ENCODE results near the gene TAF13.

TAF13 gene

DNA sequence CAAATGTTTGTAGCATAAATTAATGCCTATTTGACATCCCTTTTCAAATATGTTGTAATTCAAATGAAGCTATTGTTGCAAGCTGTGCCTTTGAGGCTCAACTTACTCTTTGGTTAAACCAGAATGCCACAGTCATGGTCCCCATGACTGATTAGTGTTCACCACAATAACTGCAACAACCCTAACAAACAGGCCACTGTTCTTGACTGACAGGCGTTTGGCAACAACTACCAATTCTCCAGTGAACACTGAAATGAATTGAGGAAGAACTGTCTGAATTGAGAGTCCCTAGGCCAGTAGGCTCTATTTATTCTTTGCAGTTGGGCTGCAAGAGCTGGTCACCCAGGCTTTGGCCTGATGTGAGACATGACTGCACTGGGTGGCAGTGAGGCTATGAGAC, 8.1 kb upstream of the TAF13 start:
- no peak overlapping the region for H3K4me3 ChIP-seq (ENCODE audit: low read depth, low read length)

DNA sequence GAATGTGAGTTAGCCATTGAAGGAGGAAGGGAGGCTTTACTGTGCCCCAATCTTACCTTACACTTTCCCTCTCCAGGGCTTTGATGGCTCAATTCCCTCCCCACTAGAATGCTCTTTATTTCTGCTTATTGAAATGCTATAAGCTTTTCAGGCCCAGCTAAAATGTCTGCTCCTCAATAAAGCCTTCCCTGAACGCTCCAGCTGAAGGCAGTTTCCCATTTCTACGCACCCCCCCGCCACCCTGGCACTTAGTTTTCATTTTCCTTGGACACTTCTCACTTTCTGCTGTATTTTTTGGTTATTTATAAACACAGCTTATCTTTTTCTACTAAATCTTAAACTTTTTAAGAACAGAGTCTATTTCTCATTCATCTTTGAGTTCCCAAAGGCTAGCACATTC, 7.7 kb upstream of the TAF13 start:
- TF ChIP-seq, protein P1, sequence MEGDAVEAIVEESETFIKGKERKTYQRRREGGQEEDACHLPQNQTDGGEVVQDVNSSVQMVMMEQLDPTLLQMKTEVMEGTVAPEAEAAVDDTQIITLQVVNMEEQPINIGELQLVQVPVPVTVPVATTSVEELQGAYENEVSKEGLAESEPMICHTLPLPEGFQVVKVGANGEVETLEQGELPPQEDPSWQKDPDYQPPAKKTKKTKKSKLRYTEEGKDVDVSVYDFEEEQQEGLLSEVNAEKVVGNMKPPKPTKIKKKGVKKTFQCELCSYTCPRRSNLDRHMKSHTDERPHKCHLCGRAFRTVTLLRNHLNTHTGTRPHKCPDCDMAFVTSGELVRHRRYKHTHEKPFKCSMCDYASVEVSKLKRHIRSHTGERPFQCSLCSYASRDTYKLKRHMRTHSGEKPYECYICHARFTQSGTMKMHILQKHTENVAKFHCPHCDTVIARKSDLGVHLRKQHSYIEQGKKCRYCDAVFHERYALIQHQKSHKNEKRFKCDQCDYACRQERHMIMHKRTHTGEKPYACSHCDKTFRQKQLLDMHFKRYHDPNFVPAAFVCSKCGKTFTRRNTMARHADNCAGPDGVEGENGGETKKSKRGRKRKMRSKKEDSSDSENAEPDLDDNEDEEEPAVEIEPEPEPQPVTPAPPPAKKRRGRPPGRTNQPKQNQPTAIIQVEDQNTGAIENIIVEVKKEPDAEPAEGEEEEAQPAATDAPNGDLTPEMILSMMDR (IDR thresholded peaks at IDR 0.05; ENCODE audit: borderline replicate concordance, insufficient read depth, low read depth, low read length): no peak
- H3K4me3 ChIP-seq (ENCODE audit: low read depth, low read length): no peak overlapping the region

More for the DNA sequence above, 8.1 kb upstream of the TAF13 start:
- TF ChIP-seq, protein P1 (IDR thresholded peaks at IDR 0.05; ENCODE audit: borderline replicate concordance, insufficient read depth, low read depth, low read length): no peak

DNA sequence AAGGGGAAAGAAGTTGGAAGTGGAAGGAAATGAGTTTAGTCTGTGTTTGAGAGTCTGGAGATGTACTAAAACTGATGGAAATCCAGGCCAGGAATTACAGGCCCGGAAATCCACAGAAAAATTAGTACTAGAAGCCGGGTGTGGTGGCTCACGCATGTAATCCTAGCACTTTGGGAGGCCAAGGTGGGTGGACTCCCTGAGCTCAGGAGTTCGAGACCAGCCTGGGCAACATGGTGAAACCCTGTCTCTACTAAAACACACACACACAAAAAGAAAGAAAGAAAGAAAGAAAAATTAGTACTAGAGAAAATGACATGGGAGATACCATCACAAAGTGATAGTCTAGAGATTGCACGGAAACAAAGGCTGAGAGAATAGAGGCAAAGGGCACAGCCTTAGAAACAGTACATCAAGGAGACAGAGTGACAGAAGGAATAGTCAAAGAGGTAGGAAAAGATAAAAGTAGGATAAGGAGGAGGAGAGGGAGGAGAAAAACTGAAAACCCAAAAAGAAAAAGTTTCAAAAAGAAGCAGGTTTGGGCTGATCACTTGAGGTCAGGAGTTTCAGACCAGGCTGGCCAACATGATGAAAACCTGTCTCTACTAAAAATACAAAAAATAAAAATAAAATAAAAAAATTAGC, 4.8 kb upstream of the TAF13 start:
- TF ChIP-seq, protein P1 (IDR thresholded peaks at IDR 0.05; ENCODE audit: borderline replicate concordance, insufficient read depth, low read depth, low read length): no peak
- H3K4me3 ChIP-seq (ENCODE audit: low read depth, low read length): no peak overlapping the region

DNA sequence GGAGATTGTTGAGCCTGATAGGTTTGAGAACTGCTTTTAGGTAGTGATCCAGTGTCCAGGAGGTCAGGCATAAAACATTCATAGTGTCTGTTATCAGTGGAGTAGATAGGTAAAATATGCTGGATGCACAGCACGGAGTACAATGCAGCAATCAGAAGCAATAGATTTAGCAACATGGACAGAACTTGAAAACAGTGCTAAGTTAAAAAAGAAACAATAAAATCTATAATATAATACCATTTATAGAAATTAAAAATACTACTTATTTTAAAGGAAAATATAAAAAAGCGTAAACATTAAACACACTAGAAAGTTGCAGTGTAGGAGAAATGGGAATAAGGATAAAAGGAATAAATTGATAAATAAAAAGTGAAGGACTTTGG, 3.4 kb upstream of the TAF13 start:
- TF ChIP-seq, protein P1 (IDR thresholded peaks at IDR 0.05; ENCODE audit: borderline replicate concordance, insufficient read depth, low read depth, low read length): no peak
- no peak overlapping the region for H3K4me3 ChIP-seq (ENCODE audit: low read depth, low read length)

DNA sequence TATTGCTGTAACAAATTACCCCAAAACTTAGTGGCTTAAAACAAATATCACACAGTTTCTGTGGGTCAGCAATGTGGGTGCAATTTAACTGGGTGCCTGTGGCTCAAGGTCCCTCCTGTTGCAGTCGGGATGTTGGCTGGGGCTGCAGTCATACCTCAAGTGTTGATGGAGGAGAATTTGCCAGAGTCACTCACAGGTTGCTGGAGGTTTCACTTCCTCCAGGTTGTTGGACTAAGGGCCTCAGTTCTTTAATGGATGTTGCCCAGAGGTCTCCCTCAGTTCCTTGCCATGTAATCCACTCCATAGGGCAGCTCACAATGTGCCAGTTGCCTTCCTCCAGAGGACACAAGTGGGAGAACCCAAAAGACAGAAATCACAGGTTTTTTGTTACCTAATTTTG, 2.5 kb upstream of the TAF13 start:
- H3K4me3 ChIP-seq (ENCODE audit: low read depth, low read length): no peak overlapping the region
- TF ChIP-seq, protein P1 (IDR thresholded peaks at IDR 0.05; ENCODE audit: borderline replicate concordance, insufficient read depth, low read depth, low read length): no peak

DNA sequence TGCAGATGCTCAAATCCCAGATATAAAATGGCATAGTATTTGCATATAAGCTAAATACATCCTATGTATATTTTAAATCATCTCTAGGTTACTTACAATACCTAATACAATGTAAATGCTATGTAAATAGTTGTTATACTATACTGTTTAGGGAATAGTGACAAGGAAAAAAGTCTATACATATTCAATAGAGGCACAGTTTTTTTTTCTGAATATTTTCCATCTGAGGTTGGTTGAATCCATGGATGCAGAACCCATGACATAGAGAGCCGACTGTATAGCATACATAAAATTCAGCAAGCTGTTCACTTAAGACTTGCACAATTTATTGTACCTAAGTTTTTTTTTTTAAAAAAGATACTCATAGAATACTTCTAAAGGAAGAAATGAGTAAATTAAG, 6.5 kb downstream of the TAF13 start:
- no peak overlapping the region for H3K4me3 ChIP-seq (ENCODE audit: low read depth, low read length)
- TF ChIP-seq, protein P1 (IDR thresholded peaks at IDR 0.05; ENCODE audit: borderline replicate concordance, insufficient read depth, low read depth, low read length): no peak

DNA sequence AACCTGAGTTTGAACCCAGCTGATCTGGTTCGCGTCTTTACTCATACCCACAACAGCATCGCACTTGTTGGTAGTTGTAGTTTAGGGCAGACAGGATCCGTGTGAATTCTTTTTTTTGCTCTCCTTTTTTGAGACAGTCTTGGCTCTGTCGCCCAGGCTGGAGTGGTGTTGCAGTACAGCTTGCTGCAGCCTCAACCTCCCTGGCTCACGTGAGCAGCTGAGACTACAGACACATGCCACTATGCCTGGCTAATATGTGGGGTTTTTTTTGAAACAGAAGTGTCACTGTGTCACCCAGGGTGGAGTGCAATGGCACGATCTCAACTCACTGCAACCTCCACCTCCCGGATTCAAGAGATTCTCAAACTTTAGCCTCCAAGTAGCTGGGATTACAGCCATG, 7.9 kb downstream of the TAF13 start:
- TF ChIP-seq, protein P1 (IDR thresholded peaks at IDR 0.05; ENCODE audit: borderline replicate concordance, insufficient read depth, low read depth, low read length): no peak

More for the DNA sequence above, 7.9 kb downstream of the TAF13 start:
- no peak overlapping the region for H3K4me3 ChIP-seq (ENCODE audit: low read depth, low read length)
